Neural crest cell (in vitro differentiated cells): ENCODE measurements around the gene ARID5A. TPM values are rescaled to one million over a fixed set of nuclear protein-coding genes. Genes with fewer than 3 reads are reported as not detected.

Source experiments
- DNase-seq: peaks from one replicate; pipeline ENCODE4 v3.0.0; 2021; ENCODE audit warnings: low read depth, mixed read lengths, low spot score
- H3K27ac Mint-ChIP-seq: one replicate; pipeline ENCODE4 v1.8.0; 2021; ENCODE audit warnings: mild to moderate bottlenecking, mixed read lengths; ENCODE audit not compliant: unreplicated experiment
- H3K27me3 Mint-ChIP-seq: 2 replicates; pipeline ENCODE4 v1.8.0; 2021; ENCODE audit warnings: low read depth, mild to moderate bottlenecking, mixed read lengths
- H3K36me3 Mint-ChIP-seq: 2 replicates; pipeline ENCODE4 v1.8.0; 2021; ENCODE audit warnings: low read depth, mild to moderate bottlenecking, mixed read lengths
- H3K4me1 Mint-ChIP-seq: 2 replicates; pipeline ENCODE4 v1.8.0; 2021; ENCODE audit warnings: mixed read lengths
- H3K4me3 Mint-ChIP-seq: one replicate; pipeline ENCODE4 v1.8.0; 2021; ENCODE audit warnings: mild to moderate bottlenecking, mixed read lengths
- H3K9me3 Mint-ChIP-seq: 2 replicates; pipeline ENCODE4 v1.8.0; 2021; ENCODE audit warnings: mixed read lengths
- total RNA-seq: library from RNA; stranded (reverse); gene quantifications from 2 replicates; pipeline ENCODE4 v1.2.1, GENCODE V29; 2021
- TF ChIP-seq, protein P1 (sequence below): fragments of 200-600 bp; sonication (generic); conservative IDR thresholded peaks from 2 replicates; pipeline ENCODE4 v1.5.0; 2021; ENCODE audit warnings: antibody characterized with exemption, mild to moderate bottlenecking

Gene ARID5A
- total RNA-seq, 1 donor from 2014 or later: 12.0 TPM

GRCh38 chr2:96591494-96591893, 54.9 kb downstream of the ARID5A start:
- no peaks in the 10 kb centered on the region for H3K27me3 Mint-ChIP-seq
- TF ChIP-seq, protein P1, sequence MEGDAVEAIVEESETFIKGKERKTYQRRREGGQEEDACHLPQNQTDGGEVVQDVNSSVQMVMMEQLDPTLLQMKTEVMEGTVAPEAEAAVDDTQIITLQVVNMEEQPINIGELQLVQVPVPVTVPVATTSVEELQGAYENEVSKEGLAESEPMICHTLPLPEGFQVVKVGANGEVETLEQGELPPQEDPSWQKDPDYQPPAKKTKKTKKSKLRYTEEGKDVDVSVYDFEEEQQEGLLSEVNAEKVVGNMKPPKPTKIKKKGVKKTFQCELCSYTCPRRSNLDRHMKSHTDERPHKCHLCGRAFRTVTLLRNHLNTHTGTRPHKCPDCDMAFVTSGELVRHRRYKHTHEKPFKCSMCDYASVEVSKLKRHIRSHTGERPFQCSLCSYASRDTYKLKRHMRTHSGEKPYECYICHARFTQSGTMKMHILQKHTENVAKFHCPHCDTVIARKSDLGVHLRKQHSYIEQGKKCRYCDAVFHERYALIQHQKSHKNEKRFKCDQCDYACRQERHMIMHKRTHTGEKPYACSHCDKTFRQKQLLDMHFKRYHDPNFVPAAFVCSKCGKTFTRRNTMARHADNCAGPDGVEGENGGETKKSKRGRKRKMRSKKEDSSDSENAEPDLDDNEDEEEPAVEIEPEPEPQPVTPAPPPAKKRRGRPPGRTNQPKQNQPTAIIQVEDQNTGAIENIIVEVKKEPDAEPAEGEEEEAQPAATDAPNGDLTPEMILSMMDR: no peak
- H3K9me3 Mint-ChIP-seq: no peaks in the 10 kb centered on the region
- peaks cover 12% of the 10 kb centered on the region for H3K4me1 Mint-ChIP-seq
- H3K27ac Mint-ChIP-seq: no peak overlapping the region
- H3K4me3 Mint-ChIP-seq: no peak overlapping the region
- no peak for DNase-seq
- H3K36me3 Mint-ChIP-seq: peaks cover 46% of the 10 kb centered on the region

DNA sequence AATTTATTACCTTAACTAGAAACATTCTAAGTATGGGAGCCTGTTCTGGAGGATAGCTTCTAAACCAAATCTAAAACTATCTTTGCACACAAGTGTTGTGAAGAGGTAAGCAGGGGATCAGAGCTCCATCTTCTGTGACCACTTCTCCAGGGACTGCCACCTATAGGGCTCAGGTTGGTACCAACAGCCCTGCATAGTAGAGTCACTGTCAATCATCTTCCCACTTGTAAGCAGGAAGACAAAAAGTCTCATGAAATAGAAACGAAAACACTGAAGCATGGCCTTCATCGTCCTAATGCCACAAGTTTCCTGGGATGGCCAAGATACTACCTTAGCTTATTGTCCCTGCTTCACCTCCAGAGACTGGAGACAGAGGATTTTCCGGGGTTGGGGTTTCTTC, 57.7 kb downstream of the ARID5A start:
- no peak overlapping the region for H3K27ac Mint-ChIP-seq
- peaks cover 45% of the 10 kb centered on the region for H3K36me3 Mint-ChIP-seq

DNA sequence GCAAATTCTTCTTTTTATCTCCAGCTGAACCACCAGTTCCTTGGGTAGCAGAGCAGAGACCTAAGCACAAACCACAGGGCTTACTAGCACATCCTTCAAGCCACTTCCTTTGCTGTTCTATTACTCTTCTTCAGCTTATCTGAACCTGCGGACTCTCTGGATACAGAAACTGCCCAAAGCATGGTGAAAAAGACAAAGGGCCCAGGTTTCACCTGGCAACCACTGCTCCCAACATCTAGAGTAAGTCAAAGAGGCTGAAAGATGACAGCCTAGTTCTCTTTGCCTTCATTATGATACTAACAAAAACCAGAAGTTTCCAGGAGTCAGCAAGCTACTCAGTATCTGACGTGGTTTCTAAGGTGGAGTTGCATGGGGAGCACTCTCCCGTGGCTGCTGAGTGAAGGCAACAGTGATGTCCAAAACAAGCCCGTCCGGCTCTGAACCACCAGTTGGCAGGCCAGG, 58.2 kb downstream of the ARID5A start:
- no peak overlapping the region for H3K27ac Mint-ChIP-seq
- TF ChIP-seq, protein P1: no peak

More for the DNA sequence above, 57.7 kb downstream of the ARID5A start:
- Mint-ChIP-seq H3K4me1 (peaks cover 6% of the 10 kb centered on the region), H3K4me3 (no peak overlapping the region), H3K27me3 (no peaks in the 10 kb centered on the region), H3K9me3 (no peaks in the 10 kb centered on the region)
- no peak for DNase-seq
- TF ChIP-seq, protein P1: no peak

GRCh38 chr2:96596596-96596995, 60.0 kb downstream of the ARID5A start:
- no peaks in the 10 kb centered on the region for H3K4me1 Mint-ChIP-seq
- H3K27ac Mint-ChIP-seq: no peak overlapping the region
- H3K9me3 Mint-ChIP-seq: no peaks in the 10 kb centered on the region
- TF ChIP-seq, protein P1: no peak
- H3K27me3 Mint-ChIP-seq: no peaks in the 10 kb centered on the region
- H3K4me3 Mint-ChIP-seq: no peak overlapping the region
- no peak for DNase-seq
- H3K36me3 Mint-ChIP-seq: peaks cover 39% of the 10 kb centered on the region

More for the DNA sequence above, 58.2 kb downstream of the ARID5A start:
- Mint-ChIP-seq H3K36me3 (peaks cover 42% of the 10 kb centered on the region), H3K4me1 (peaks cover 6% of the 10 kb centered on the region), H3K9me3 (no peaks in the 10 kb centered on the region), H3K27me3 (no peaks in the 10 kb centered on the region), H3K4me3 (no peak overlapping the region)
- DNase-seq: no peak

DNA sequence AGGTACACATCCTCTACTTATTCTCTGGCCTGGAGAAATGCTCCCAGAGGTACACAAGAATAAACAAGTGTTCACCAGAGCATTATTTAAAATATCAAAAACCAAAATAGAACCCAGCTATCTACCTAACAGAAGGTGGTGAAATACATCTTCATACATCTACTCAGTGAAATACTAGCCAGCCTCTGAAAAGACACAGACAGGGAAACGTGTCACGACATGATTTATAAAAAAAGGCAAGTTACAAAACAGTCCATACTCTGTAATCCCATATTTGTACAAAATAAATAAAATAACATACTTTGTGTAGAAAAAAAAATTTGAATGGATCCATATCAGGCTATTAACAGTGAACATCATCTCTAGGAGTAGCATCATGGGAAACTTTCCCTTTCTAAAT, 63.4 kb downstream of the ARID5A start:
- Mint-ChIP-seq H3K27ac (no peak overlapping the region), H3K4me3 (no peak overlapping the region), H3K4me1 (no peaks in the 10 kb centered on the region), H3K27me3 (no peaks in the 10 kb centered on the region), H3K9me3 (no peaks in the 10 kb centered on the region), H3K36me3 (peaks cover 23% of the 10 kb centered on the region)
- DNase-seq: no peak
- TF ChIP-seq, protein P1: no peak
